GM18861 (cell line): ENCODE data around the gene NDUFS8.
A peak's percentile ranks its signal among the peaks of the same experiment; 100 is the strongest.

Source experiments
- ATAC-seq: cut with Tn5 transposase; IDR thresholded peaks from one replicate; pipeline ENCODE4 v1.9.1; 2021; ENCODE audit not compliant: unreplicated experiment

The NDUFS8 gene

GRCh38 chr11:68035266-68035876 lies 4.9 kb downstream of the NDUFS8 start:
- ATAC-seq = no peak

DNA sequence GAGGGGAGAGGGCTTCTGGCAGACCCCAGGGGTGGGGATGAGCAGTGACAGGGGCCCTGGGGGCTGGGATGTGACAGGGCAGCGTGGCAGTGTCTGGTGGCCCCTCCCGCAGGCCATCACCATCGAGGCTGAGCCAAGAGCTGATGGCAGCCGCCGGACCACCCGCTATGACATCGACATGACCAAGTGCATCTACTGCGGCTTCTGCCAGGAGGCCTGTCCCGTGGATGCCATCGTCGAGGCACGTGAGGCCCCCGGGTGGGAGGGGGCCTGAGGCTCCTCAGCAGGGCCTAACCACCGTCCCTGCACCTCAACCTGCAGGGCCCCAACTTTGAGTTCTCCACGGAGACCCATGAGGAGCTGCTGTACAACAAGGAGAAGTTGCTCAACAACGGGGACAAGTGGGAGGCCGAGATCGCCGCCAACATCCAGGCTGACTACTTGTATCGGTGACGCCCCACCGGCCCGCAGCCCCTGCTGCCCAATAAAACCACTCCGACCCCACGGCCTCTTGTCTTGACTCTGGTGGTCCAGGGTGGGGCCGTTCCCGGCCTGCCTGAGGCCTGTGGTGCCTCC lies 5.7 kb downstream of the NDUFS8 start:
- ATAC-seq = no peak

DNA sequence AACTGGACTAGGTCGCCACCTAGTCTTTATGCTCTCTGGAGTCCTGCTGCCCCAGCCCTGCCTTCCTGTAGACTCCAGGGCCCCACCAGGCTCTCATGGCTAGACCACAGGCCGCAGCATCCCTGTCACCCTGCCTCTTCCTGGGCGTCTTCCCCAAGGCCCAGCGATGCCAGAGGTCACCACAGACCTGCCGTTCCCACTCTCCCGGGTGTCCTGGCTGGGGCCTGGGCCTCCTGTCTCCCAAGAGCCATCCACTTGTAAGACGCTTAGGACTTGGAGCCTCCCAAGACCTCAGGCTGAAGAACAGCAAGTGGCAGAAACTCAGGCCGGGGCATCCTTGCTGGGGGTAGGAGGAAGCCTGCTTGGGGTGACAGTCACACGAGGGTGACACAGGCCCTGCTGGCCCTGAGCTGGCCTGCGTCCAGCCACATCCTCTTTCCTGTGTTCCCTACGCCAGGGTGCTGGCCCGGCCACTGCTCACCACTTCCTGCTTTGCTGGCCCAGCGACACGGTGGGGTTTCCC lies 6.3 kb downstream of the NDUFS8 start:
- ATAC-seq = no peak

DNA sequence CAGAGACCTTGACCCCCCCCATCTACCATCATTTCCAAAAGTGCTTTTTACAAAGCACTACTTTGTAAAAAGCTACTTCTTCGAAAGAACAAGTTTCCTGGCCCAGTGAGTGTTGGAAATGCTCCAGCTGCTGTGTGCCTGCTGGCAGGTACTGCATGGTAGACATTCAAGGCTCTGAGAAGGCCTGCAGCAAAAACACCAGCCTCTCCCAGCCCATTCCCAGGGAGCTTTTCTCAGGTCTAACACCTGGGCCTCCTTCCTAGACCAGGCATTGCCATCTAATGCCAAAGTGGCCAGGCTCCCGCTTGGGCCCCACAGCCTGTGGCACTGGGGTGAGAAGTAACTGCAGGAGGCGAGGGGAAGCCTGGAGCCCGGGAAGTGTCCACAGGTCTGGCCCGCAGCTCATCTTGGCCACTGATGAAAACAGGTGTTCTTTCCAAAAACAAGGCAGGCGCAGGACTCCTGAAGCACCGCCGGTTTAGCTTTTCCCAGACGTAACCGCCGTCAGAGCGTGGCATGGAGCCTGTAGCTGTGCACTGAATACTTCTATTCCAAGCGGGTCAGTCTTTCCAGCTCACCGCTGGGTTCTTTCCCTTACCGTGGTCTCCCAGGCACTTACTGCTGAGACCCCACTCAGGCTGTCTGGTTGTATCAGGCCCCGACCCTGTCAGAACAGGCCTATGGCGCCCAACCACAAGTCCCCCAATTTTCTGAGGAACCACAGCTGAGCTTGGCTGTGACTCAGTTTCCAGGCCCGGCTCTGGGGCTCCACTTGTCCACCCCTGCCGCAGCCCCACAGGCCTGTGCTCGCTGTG lies 7.1 kb downstream of the NDUFS8 start:
- no peak for ATAC-seq

DNA sequence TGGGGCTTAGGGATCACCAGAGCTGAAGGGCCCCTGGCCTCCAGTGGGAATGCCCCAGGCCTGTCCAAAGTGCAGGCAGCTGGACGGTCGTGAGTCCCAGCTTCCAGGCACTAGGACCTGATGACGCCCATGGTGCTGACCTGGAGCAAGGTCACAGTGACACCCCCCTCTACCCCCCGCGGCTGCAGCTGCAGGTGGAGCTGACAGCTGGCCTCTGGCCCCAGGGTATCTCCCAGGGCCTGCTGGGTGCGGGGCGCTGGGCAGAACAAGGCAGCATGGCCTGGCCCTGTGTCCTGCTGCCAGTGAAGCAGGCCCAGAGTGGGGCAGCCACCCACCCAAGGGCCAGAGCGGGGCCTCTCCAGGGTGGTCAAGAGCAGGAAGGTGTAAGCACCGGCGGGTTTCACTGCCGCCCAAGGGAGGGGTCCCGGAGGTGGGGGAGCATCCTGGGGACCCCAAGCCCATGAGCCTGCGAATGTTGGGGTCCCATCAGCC lies 7.8 kb downstream of the NDUFS8 start:
- no peak for ATAC-seq

DNA sequence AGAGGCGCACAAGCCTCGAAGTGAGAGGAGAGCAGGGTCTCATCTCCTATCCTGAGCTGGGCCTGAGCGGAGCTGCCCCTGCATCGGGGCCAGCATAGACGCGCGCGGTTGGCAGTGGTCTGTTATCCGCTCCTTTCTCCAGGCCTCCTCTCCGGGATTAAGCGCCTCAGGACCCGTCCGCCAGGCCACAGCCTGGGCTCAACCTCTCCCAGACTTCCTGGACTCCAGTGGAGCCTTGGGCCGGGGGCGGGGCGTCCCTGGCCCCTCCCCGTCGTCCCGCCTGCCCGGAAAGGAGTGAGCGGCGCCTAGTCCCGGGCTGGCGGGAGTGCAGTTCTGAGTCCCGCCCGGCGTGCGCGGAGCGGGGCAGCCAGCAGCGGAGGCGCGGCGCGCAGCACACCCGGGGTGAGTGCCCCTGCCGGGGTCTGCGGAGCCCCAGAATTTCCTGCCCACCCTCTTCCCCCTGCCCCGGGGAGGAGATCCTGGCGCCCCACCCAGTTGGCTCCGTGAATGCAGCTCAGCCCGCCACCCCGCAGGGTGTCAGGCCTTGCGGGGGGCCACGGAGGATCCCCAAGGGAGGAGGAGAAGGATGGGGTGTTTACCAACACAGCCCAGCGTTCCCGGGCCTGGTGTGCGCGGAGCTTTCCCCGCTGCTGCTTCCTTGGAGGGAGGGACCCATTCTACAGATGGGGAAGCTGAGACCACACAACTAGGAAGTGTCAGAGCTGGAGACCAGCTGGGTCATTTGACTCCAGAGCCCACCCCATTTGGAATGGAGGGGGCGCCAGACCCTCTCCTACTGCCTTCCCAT lies 8.4 kb downstream of the NDUFS8 start, which contains the start of gene TCIRG1:
TSS of gene TCIRG1 (plus strand) at position 308 of the 808 bp plus-strand sequence. CDS start 2,247 bp downstream, outside the sequence.
- ATAC-seq = peak; percentile 34

DNA sequence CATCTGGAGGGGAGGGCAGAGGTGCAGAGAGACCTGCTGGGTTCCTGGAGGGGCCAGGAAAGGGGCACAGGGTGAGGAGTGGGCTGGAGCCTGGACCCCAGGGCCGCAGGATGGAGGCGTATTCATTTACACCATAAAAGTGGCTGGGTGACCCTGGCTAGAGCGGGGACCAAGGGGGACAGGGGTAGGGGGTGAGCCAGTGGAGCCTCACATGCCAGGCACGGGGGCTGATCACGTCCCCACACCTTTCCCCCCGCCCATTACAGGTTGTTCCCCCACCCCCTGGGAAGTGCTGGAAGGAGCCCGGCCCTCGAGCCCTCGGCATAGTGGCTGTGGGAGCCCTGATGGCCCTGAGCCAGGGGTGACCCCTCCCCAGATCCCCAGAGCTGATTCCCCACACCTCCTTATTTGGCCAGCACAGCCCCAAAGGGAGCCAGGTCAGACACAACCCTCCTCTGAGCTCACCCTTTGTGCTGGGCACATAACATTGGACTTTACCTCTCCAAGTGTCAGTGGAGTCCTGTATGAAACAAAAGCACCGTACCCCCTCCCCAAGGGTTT lies 9.1 kb downstream of the NDUFS8 start:
- no peak for ATAC-seq

DNA sequence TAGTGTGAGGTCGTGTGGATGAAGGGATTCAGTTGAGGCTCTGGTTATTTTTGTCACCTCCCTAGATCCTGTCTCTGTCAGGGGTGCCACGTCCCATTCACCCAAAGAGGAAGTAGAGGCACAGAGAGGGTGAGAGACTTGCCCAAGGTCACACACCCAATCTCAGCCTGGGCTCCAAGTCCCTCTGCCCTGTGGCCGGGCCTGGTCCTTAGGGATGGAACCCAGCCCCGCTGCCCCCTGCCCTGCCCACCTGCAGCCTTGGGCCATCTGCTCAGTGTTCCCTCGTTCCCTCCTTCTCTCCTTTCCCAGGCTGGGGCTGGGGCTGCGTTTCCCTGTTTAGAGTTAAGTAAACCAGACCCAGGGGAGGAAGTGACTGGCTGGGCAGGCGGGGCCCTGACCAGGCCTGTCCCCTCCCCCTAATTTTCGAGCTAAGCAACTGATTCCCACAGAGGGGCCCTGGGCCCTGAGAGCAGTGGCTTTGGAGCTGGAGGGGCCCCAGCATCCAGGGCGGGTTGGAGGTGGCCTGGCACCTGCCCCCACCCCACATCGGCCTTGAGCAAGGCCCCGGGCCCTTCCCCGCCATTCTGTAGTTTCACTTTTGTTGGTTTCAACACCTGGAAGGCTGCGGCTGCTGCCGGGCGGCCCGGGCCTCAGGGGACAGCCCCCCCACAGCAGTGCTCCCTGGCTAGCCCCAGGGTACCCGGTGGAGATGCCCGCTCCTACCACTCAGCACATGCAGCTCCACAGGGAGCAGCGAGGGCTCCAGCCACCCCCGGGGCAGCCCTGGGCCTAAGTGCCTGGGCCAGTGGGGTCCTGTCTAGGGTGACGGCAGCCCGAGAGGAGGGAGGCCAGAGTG lies 9.8 kb downstream of the NDUFS8 start:
- ATAC-seq = no peak

DNA sequence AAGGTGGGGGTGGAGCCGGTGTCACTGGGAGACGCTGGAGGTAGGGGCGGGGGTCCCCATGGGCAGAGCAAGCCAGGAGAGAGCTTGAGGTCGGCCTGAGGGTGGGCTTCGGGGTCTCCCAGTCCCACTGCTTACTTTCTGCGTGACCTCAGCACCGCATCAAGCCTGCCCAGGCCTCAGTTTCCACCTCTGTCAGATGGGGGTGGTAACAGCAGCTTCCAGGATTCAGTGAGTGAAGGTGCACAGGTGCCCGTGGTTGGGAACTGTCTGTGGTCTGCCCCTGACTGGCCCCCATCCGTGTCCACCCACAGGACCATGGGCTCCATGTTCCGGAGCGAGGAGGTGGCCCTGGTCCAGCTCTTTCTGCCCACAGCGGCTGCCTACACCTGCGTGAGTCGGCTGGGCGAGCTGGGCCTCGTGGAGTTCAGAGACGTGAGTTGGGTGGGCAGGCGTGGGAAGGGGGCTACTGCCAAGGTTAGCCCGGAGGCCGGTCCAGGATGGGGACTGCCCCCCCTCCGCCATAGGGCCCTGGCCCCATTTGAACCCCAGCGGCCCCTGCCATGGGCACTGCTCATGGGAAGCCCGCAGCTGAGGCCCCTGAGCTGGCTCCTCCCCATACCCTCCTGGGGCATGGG lies 10.6 kb downstream of the NDUFS8 start:
- ATAC-seq = no peak

- ATAC-seq = no peak
These were observed 11.2 kb downstream of the NDUFS8 start for GRCh38 chr11:68041617-68042218.

- ATAC-seq = no peak
These were observed 11.9 kb downstream of the NDUFS8 start for GRCh38 chr11:68042219-68043028.

GRCh38 chr11:68043029-68043348 lies 12.5 kb downstream of the NDUFS8 start:
- ATAC-seq = no peak

DNA sequence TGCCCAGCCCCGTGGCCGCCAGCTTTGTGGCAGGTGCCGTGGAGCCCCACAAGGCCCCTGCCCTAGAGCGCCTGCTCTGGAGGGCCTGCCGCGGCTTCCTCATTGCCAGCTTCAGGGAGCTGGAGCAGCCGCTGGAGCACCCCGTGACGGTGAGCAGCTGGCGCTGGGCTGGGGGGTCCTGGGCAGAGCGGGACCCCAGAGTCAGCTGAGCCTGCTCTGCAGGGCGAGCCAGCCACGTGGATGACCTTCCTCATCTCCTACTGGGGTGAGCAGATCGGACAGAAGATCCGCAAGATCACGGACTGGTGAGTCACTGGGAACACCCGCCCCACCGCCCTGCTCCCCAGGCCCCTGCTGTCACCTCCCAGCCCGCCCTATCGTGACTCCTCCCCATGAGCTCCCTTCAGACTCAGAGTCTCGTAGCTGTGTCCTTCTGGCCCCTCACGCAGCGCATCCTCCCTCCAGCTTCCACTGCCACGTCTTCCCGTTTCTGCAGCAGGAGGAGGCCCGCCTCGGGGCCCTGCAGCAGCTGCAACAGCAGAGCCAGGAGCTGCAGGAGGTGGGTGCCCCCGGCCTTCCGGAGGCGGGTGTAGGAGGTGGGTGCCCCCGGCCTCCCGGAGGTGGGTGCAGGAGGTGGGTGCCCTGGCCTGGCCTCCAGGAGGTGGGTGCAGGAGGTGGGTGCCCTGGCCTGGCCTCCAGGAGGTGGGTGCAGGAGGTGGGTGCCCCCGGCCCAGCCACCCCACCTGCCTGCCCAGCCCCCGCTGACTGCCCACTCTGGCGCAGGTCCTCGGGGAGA lies 13.1 kb downstream of the NDUFS8 start:
- no peak for ATAC-seq

DNA sequence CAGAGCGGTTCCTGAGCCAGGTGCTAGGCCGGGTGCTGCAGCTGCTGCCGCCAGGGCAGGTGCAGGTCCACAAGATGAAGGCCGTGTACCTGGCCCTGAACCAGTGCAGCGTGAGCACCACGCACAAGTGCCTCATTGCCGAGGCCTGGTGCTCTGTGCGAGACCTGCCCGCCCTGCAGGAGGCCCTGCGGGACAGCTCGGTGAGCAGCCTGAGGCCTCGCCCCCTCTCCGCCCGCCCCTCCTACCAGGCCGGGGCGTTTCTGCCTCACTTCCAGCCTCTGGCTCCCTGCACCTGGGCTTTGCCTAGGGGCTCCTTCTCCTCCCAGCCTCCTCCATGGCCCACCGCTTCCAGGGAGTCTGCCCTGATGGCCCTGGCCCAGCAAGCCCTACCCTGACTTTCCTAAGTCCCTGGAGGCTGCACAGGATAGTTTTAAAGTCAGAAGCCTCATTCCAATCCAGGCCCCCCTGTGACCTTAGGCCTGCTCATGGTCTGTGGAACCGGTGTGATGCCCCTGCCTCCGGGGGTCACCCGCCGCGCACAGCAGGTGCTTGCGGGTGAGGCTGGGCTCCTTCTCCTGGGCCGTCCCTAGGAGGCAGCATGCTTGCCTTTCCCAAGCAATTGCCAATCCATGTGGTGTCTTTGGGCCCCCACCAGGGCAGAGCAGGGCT lies 13.8 kb downstream of the NDUFS8 start:
- no peak for ATAC-seq

DNA sequence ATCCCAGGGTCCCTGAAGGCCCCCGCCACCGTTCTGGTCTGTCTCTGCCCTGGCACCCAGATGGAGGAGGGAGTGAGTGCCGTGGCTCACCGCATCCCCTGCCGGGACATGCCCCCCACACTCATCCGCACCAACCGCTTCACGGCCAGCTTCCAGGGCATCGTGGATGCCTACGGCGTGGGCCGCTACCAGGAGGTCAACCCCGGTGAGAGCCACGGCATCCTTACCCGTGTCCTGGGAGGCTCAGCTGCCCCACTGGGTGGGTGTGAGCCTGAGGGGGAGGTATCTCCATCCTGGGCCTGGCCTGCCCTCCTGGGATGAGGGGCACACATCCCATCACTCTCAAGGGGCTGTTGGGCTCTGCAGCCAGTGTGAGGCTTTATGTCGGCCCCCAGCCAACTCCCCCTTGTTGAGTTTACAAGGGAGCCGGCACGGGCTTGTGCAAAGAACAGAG lies 14.4 kb downstream of the NDUFS8 start:
- no peak for ATAC-seq

- ATAC-seq = no peak
These were observed 17.2 kb downstream of the NDUFS8 start for GRCh38 chr11:68047437-68048290.
